Stimulated activated CD4-positive, alpha-beta T cell treated with anti-CD3 and anti-CD28 coated beads, TNF-alpha, amount 100 ng/mL, for 48 hours (primary cell): ENCODE results near the gene CLCA1.
"Not testable (repeated sequence)": the region's sequence is repeated elsewhere in the genome, so short reads cannot be mapped to it uniquely, and the experiment has no call there.

Experiments used
- DNase-seq, 3 donors: peaks; one replicate each; pipeline ENCODE4 v3.0.0-alpha.2; 2020; ENCODE audit warnings: low read depth in 3 of 3

The CLCA1 gene

DNA sequence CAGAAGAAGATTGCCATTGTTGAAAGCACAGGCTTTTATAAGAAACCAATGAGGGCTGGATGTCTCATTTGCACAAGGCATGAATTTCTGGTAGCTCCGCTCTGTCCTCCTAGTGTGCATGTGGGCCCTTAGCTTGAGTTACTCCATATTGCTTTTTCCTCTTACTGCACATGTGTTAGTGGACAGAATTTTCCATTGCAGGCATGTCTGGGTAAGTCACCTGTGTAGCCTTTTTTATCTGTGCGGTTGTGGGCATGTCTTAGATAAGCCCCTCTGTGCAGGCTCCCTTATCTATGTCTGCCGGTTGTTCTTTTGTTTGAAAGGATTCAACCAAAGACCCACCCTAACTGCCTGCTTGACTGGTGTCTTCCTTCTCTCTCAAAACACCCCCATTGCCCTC is 7.2 kb upstream of the CLCA1 start:
- no peak for DNase-seq

DNA sequence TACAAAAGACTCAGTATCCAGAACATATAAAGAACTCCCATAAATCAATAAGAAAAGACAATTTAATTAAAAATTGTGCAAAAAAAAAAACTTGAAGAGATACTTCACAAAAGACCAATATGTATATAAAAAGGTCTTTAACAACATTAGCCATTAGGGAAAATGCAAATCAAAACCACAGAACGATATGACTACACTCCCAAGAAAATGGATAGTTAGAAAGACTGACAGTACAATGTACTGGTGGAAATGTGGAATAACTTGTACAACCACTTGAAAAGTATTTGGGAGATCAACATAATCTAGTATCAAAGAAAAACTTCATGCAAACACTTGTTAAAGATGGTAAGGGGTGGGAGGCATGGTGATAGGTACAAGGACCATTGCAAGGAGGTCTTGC is 3.9 kb upstream of the CLCA1 start:
- DNase-seq = no peak

DNA sequence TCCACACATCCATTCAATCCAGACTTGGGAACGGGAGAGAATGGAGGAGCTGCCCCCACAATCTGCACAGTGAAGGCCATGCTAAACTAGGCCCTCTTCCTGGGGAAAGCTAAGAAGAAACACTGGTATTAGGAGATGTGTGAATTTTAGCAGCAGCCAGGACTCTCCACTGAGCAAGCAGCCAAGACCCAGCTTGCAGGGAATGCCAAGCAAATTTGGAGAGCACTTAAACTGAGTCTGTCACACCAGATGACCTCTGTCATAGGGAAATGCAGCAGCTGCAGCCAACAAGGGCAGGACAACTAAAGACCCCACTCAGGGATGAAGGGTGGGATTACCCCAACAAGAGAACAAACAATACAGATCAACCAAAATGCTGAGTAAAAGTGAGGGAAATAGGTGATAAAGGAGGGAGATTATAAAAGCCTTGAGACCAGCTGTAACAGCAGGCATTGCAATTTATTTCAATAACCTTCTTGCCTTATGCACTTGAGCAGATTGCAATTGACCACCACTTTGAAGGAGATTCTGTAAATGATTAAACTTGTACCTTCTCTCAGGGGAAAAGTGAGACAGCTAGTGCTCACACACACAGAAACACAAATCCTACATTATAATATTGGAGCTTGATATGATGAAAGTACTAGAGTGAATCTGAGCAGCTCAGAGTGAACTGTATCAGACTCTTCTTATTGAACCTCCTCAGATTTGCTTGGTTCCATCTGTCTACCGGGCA is 2.5 kb upstream of the CLCA1 start:
- DNase-seq = no peak

DNA sequence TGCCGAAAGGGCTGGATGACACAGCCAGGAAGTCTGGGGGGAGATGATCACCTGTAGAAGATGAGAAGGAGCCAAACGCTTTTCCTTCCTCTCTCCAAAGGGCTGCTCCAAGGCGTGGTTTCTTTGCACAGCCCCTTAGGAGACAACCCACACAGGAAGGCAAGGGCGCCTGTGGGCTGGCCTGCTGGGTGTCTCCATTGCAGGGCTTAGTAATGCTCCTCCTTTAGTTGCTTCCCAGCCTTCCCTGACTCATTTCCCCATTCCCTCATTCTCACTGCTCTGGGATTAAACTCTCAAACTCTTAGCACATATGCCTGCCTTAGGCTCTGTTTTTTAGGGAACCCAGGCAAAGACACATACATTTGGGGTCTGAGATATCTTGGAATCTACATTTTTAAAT is 1.7 kb upstream of the CLCA1 start:
- DNase-seq = no peak

DNA sequence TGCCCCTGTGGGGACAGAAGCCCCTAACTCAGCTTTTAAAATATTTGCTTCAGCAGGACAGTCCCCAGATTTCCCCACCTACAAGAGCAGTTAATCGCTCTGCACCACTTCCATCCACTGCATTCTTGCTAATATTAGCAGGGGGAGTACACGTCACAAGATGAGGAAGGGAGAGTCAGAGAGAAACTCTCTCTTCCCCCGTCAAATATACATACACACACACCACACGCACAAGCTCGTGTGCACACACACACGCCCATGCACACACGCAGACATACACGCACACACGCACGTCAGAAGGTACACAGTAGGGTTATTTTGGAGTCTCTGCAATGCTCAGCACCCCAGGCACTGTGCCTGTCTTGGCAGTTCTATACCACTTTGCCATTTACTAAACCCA is 2.1 kb downstream of the CLCA1 start:
- DNase-seq = no peak

DNA sequence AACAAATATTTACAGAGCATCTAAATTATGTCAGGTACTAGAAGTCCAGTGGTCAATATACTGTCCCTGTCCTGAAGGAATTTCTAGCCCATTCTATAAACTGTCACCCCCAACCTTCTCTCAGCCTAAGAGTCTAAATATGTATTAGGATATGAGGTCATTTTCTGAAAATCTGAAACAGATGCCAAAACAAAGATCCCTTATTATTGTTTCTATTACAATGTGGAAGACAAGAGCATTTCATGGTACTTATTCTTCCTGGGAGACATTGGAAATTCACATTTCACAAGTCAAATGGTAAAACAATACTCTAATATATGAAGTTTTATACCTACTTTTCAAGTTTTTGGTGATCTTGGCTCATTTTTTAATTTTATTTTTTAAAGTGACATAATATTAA is 2.6 kb downstream of the CLCA1 start:
- DNase-seq = no peak

DNA sequence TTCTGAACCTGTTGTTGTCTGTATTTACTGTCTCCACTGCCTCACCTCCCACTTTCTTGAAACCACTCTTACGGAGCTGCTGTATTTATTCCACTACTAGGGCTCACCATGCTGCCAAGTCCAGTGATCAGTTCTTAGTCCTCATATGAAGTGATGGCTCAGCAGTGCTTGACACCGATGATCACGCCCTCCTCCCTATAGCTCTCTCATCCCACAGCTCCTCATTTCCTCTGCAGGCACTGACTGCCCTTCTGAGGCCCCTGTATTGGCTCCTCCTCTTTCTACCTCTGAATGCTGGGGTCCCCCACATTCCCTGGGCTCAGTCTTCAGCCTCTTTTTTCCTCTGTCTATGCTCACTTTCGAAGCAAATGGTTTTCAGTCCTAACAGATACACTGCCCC is 3.4 kb downstream of the CLCA1 start:
- no peak for DNase-seq

DNA sequence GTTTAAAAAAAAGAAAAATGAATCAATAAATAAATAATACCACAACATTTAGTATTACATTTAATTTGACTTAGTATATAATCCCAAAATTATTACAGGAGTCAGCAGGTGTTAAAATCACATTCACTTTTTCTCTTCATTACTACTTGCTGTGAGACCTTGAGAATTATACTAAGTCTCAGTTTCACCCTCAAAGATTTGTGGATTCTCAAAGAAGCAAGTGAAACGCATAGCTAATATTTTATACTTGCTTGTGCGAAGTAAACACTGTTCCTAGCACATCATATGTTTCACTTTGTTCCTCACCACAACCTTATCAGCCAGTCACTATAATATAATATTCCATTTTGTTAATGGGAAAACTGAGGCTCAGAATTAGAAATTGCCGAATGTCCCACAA is 4.0 kb downstream of the CLCA1 start:
- no peak for DNase-seq

DNA sequence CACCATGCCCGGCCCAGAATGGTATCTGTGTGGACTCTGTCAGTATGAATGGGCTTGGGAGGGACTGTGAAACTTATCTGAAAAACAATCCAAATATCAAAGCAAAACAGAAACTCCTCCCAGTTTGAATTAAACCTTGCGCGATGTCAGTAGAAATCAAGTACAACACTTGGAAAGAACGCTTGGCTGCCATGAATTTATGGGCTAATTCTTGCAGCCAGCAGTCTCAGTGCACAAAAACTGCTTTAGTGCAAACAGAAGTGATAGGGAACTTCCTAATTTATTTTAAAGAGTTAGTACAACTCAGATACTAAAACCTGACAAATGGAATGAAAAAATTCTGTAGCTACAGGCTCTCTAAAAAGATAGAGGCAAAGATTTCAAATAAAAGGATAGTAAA is 8.5 kb downstream of the CLCA1 start:
- DNase-seq = no peak

DNA sequence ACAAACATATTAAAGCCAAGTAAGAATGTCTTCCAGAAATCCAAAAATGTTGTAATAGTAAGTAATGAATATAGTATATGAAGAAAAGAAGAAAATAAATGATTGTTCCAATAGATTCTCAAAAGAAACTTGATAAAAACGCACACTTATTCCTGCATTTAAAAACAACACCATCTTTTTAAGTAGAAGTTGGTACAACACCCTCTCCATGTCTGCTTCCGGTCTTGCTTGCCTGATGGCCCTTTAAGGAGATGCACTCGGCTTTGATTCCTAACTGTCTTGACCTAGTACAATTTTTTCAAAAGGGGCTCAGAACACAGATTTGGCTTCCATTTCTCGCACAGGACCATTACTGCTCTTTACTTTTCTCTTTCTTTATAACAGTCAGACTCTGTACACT is 9.0 kb downstream of the CLCA1 start:
- no peak for DNase-seq

DNA sequence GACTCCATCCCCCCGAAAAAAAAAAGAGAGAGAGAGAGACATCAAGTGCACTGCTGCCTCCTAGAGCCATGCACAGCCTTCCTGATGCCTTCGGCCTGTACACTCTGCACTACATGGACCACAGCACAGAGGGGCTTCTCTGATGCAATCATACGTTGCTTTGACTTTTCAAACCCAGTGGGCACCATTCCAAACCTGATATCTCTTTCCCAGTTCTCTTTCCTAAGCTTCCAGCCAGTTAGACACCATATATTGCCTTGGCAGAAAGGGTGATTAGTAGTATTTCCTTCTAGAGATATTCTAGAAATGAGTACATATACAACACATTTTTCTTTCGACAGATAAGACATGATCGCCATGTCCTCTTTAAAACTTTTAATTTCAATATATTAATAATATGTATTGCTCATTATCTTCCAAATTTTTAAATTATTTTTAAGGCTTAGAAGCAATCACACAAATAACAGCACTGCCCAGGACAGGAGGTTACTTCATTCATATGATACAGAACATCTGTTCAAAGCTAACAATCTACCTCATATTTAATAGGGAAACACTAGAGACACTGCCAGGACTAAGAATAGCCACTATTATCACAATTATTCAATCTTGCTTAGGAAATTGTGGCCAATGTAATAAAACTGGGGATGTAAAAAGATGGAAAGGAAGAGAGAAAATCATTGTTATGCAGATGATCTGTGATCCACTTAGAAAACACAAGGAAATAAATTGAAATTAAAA is 9.9 kb downstream of the CLCA1 start:
- DNase-seq = no peak

DNA sequence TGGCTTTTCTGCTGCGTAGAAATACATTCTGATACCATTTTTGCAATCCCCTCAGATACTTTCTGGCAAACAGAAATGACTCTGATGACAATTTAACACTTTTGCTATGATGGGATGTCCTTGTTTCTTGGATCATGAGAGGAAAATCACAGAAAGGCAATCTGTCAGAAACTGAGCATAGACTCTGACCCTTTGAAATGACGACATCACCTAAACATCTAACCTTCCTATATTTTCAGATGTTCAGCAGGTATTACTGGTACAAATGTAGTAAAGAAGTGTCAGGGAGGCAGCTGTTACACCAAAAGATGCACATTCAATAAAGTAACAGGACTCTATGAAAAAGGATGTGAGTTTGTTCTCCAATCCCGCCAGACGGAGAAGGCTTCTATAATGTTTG is 13.2 kb downstream of the CLCA1 start:
- no peak for DNase-seq

DNA sequence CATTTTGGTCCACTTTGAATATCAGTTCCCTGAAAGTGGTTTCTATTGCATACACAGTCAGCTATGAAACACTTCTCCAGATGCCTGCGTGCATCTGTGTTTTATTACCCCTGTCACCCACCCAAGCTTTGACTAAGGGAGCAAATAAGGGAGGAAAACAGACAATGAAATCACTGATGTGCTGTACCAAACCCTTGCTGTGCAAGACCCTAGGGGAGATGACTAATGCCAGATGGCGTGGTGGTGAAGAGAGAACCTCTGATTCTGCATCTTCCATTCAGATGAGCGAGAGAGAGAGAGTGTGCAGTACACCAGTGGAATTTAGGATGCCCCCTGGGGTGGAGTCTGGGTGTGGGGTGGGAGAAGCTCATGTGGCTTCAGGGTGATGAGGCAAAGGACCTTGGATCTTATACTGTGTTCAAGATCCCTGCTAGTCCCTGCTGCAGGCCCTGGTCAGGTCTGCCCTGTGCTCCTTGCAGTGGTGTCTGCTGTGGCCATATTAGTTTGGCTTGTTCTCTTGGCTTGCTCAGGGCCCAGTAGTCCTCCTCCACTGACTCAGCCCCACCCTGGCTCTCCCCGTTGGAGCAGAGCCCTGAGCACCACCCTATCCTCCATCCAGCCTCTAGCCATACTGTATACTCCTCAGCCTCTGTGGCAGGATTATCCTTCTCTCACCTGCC is 18.5 kb downstream of the CLCA1 start:
- no peak for DNase-seq

DNA sequence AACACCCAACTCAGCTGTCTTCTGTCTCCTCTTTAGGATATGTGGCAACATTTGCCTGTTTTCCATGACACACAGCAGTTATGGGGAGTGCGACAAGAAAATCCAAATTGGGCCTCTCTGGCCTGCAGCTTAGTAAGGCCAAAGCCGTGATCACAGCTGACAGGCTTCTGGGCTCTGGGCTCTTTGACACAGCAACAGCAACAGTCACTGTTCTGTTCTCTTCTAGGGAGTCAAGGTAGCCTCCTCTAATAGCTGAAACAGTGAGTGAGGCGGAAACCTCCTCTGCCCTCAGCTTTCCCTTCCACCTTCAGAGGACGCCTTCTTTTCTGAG is 19.0 kb downstream of the CLCA1 start:
- no peak for DNase-seq

DNA sequence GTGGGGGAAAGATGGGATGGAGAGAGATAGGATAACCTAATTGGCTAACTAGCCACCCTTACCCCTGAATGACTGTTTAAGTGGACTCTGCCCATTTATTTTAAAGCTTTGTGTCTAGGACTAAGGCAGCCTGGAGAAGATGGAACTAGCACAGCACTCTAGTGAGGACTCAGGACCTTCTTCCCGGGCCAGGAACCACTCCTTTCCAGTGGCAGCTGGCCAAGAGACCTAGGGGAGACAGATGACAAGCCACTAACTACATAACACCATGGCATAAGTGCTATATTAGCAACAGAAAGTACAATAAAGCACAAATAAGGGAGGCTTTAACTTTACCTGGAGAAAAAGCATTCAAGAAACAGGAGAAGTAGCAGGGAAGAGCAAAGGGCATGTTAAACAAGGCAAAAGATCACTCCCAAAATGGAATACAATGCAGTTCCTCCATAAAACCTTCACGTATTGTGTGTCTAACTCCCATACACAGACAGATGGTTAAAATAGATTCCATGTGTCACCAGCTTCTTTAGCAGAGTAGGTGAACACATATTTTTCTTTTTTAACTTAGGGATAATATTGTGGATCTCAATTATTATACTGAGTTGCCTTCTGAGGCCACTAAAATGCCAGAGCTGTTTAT is 20.6 kb downstream of the CLCA1 start:
- DNase-seq = no peak

DNA sequence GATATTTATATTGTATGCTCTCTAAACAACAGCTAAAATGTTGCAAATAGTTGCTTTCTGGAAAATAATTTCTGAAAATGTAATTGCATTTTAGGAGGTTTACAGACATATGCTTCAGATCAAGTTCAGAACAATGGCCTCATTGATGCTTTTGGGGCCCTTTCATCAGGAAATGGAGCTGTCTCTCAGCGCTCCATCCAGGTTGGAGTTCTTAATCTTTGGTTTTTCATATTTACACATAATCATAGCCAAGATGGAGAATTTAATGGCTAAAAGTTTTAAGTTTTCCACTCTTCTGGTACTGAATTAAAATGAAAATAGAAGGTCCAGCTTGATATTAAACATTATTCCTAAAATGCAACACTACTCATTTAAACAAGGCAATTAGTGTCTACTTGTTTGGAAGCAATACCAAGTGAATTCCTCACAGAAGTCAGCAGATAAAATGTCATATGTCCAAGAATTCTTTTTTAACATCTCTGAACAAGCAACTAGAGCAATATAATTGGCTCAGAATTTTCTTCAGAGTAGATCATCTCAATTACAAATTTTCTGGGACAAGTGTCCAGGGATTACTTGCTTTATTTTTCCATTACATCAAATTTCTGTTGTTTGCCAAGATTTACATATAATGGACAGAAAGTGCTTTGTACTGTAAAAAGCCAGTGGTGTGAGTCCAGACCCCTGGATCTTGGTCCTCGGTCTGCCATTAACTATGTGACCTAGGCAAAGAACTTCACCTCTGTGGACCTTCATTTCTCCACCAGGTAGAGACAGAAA is 22.6 kb downstream of the CLCA1 start:
- no peak for DNase-seq

DNA sequence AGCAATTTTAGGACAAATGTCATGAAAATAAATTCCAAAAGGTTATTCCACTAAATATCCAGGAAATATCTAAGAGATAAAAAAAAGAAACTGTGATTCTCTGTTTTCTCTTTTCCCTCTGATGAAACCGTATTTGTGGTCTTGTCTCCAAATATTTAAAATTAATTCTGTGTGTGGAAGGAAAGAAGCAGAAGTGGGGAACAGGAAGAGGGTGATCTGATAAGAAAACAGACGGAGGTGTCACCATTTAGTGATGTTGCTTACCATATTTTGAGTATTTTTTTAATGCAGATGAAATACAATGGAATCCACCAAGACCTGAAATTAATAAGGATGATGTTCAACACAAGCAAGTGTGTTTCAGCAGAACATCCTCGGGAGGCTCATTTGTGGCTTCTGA is 29.6 kb downstream of the CLCA1 start:
- DNase-seq = no peak

DNA sequence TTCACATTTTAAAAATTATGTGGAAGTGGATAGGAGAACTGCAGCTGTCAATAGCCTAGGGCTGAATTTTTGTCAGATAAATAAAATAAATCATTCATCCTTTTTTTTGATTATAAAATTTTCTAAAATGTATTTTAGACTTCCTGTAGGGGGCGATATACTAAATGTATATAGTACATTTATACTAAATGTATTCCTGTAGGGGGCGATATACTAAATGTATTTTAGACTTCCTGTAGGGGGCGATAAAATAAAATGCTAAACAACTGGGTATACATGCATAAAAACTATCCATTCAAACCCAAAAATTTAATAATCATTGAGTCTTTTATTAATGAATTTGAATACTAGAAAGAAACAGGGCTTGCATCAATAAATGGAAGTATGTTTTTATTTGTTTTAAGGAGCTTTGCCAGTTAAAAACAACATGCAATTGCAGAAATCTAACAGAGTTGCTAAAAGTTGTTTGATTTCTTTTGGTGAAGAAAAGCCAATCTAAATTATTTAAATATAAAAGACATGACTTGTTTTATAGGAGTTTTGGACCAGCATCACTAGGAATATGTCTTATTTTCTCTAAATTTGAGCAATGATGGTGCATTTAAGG is 31.4 kb downstream of the CLCA1 start:
- DNase-seq = no peak

DNA sequence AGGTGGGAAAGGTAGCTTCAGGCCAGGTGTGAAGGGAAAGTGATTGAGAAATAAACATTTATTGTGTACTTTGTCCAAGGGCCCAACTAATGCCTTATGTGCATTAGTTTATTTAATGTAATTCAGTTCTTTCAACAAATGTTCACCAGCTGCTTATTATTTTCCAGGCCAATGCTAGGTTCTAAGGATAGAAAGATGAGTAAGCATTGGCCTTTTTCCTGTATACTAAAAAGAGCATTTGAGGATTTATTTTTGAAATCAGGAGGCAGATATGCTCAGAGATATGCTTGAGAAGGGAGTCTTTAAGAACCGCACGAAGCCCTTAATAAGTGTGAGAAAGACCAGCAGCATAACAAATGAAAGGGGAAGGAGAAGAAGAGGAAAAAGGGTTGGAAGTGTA is 32.0 kb downstream of the CLCA1 start:
- DNase-seq = no peak

DNA sequence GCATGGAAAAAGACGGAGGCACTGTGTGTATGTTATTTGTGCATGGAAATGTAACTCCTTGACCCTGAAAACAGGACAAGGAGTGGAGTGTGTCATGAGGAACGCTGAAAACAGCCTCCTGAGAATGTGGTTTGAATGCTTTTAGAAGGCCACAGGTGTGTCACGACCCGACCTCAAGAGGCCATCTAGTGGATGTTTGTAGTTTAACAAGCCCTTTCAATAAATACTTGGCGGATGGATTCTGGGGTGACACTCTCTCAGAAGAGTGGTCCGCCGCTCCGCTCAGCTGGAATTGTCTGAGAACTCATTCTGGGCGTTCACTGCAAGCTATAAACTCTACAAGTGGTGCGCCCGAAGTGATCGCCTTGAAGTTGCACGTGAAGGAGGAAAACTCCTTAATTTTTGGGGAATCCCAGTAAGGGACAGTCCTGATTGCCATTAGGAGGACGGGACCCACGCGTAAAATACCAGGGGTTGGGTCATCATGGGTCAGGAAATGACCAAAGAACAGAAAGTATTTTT is 33.5 kb downstream of the CLCA1 start:
- DNase-seq = not testable (repeated sequence)

DNA sequence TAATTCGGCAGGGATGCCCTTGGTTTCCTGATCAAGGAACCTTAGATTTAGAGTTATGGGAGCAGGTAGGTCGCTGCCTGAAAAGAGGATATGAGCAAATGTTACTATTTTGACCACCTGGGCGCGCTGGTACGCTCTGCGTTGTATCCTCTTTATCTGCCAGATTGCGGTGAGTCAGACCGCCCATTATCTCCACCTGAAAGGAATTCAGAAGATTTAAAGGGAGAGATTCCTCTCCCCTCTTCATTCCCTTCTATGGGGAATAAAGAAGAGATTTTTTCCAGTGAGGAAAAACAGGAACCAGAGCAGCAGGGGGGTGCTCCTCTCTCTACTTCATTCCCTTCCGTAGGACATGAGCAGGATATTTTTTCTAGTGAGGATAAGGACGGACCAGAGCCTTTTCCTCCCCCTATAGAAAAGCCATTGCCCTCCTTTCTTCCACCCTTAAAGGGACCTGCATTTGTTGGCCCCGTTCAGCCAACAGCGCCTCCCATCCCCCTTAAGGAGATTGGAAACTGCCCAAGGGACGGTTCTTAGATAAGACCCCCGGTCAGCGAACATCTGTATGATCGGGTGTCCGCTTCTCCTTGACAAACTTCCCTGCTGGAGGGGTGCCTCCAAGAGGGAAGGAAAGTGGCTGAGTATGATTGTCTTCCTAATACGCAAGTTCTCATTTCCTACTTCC is 34.1 kb downstream of the CLCA1 start:
- no peak for DNase-seq
